Measurements from ENCODE around the gene HDAC4.
A peak's percentile ranks its signal among the peaks of the same experiment; 100 is the strongest.

The HDAC4 gene

GRCh38 chr2:239234191-239235175 is 166.3 kb downstream of the HDAC4 start:
- no peak for DNase-seq (ENCODE audit: low spot score)

GRCh38 chr2:239233576-239233975 is 167.2 kb downstream of the HDAC4 start:
- no peak for DNase-seq (ENCODE audit: low spot score)

GRCh38 chr2:239232195-239232578 is 168.6 kb downstream of the HDAC4 start:
- no peak for DNase-seq (ENCODE audit: low spot score)

GRCh38 chr2:239231231-239232194 is 169.3 kb downstream of the HDAC4 start:
- no peak for DNase-seq (ENCODE audit: low spot score)

GRCh38 chr2:239230318-239231052 is 170.3 kb downstream of the HDAC4 start:
- DNase-seq (ENCODE audit: low spot score) = no peak

- no peak for DNase-seq (ENCODE audit: low spot score)
Measured at GRCh38 chr2:239229545-239230279, 171.1 kb downstream of the HDAC4 start.

GRCh38 chr2:239227661-239228371 is 173.0 kb downstream of the HDAC4 start:
- DNase-seq (ENCODE audit: low spot score) = peak; percentile 41

GRCh38 chr2:239226677-239227581 is 173.9 kb downstream of the HDAC4 start:
- no peak for DNase-seq (ENCODE audit: low spot score)

- DNase-seq (ENCODE audit: low spot score) = peak; percentile 11
Measured at GRCh38 chr2:239225871-239226561, 174.8 kb downstream of the HDAC4 start.

- DNase-seq (ENCODE audit: low spot score) = no peak
Measured at GRCh38 chr2:239225371-239225851, 175.4 kb downstream of the HDAC4 start.

- DNase-seq (ENCODE audit: low spot score) = no peak
Measured at GRCh38 chr2:239224955-239225354, 175.9 kb downstream of the HDAC4 start.

GRCh38 chr2:239224199-239224570 is 176.6 kb downstream of the HDAC4 start:
- DNase-seq (ENCODE audit: low spot score) = no peak

GRCh38 chr2:239223310-239224198 is 177.3 kb downstream of the HDAC4 start:
- no peak for DNase-seq (ENCODE audit: low spot score)

- DNase-seq (ENCODE audit: low spot score) = no peak
Measured at GRCh38 chr2:239222706-239223309, 178.0 kb downstream of the HDAC4 start.

- no peak for DNase-seq (ENCODE audit: low spot score)
Measured at GRCh38 chr2:239222312-239222660, 178.5 kb downstream of the HDAC4 start.

GRCh38 chr2:239220981-239221396 is 179.8 kb downstream of the HDAC4 start:
- no peak for DNase-seq (ENCODE audit: low spot score)

GRCh38 chr2:239220341-239220740 is 180.5 kb downstream of the HDAC4 start:
- DNase-seq (ENCODE audit: low spot score) = no peak
